NCI-H1694 (cell line): Measurements from ENCODE around the gene ARMC12.

Source experiments
- DNase-seq: peaks from one replicate; lab custom pipeline; 2025; lab: John Stamatoyannopoulos, UW

Gene ARMC12

DNA sequence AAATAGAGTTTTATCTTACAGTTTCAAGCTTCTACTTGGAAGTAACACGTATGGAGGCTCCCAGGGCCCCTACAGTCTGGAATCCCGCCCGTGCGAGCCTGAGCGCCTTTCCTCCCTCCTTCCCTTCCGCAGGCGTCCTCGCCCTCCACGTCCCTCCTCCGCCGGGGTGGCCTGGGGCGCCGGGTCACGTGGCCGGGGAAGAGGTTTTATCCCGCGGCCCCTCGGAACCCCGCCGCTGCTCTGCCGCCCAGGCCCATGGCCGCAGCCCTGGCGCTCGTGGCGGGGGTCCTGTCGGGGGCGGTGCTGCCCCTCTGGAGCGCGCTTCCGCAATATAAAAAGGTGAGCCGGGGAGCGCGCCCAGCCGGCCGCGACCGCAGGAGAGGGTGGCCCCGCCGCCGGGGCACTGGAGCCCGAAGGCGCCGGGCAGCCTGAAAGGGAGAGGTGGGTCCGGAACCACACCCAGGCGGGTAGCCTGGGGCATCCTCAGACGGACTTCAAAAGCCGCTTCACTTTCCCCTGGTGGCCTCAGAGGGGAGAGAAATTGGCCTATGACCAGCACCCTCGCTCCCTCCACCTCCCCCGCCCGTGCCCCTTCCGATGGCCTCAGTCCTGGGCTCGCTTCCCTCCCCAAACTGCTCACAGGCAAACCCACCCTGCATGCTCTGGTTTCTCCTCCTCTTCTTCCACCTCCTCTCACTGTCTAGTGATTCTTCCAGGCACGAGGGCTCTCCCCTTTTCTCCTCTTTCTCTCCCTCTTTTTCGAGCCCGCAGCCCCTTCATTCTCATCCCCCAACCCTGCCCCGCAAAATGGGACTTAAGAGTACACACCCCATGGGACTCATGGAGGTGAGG, 39.8 kb downstream of the ARMC12 start, which contains the start of gene CLPSL2:
TSS of gene CLPSL2 (plus strand) at position 235 of the 852 bp plus-strand sequence. CDS start at position 256, 21 bp downstream.
- DNase-seq, result no peak

DNA sequence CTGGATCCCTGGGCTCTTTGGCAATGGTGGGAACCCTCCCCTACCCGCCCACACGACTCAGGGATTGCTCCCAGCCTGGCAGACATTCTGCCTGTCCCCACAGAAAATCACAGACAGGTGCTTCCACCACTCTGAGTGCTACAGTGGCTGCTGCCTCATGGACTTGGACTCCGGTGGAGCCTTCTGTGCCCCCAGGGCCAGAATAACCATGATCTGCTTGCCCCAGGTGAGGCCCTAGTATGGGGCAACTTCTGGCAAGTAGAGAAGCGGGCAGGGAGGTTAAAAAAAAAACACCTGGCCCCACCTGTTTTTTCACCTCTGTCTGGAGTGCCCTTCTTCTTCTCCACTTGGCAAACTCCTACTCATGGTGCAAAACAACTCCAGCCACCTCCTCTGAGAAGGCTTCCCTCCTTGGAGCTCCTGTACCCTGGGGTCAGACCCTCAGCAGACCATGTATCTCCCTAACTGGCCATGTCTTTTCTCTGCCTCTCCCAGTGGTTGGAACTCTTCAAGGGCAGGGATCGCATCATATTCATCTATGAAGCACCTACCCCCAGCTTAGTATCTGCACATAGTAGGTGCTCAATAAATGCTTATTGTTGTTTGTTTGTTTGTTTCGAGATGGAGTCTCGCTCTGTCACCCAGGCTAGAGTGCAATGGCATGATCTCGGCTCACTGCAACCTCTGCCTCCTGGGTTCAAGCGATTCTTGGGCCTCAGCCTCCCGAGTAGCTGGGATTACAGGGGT, 40.7 kb downstream of the ARMC12 start:
- DNase-seq, result no peak

DNA sequence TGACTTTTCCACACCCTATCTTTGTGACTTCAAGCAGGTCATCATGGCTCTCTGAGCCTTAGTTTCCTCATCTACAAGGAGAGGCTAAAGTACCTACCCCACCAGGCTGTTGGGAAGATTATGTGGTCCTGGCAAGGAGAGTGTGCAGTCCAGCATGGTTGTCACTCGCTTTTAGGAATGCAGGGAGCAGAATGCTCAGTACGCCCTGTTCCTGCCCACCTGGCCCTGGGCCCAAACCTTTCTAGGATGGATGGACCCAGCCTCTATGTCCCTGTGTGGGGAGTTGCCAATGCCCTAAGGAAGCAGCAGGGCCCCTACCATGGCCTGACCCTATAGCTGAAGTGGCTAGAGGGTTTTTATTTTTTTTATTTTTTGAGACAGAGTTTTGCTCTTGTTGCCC, 41.6 kb downstream of the ARMC12 start:
- DNase-seq, result no peak

DNA sequence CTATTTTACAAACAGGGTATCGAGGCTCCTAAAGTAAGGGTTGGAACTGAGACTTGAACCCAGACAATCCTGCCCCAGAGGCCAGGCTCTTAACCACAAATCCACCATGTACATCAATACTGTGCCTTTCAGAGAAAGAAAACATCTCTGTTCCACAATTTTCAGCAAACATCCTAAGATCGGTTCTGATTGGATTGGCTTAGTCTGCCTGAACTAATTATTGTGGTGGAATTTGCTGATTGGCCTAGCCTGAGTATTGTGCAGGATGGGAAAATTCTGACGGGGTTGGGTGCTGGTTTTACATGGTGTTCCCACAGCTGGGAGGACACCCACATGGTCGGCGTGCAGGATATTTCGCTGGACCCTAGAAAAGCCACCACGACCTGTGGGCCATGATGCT, 43.9 kb downstream of the ARMC12 start, which contains the start of gene CLPSL1:
TSS of gene CLPSL1 (plus strand) at position 301 of the 400 bp plus-strand sequence. CDS start at position 393, 92 bp downstream.
- no peak for DNase-seq

DNA sequence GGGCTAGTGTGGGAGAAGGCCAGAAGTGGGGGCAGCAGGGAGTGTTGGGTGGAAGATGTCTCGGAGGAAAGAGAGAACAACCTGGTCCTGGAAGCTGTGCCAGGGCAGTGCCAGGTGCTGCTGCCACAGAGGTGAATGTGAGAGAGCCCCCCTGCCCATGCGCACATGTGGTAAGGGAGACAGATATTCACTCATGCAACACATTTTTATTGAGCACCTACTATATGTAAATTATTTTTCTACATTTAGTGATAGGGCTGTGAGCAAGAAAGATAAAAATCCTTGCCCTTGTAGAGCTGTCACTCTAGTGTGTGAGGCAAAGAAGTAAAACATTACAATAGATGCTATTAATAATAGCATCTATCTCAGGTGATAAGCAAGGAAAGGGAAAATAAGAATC, 44.5 kb downstream of the ARMC12 start:
- DNase-seq, result no peak

DNA sequence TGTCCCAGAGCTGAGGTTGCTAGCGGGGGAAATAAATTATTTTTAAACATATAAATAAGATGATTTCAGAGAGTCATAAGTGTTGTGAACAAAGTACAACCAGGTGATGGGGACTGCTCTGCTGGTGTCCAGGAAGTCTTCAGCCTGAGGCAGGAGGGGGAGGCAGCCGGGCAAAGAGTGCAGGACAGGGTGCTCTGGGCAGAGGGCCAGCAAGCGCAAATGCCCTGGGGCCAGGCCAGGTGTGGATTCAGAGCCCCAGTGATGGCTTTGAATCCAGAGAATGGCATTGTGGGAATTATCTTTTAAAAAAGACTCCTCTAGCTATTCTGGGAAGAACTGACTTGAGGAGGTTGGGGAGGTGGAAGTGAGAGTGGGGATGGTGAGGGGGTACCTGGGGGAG, 45.6 kb downstream of the ARMC12 start:
- DNase-seq, result no peak

DNA sequence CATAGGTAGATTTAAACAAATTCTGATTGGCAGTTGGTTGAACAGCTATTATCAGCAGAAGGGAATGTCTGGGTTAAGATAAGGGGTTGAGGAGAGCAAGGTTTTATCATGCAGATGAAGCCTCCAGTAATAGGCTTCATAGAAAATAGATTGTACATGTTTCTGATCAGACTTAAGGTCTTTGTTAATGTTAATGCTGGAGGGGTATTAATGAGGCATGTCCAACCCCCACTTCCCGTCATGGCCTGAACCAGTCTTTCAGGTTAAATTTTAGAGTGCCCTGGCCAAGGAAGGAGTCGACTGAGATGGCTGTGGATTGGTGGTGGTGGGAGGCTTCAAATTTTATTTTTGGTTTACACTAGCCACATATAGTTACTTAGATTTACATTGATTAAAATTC, 47.4 kb downstream of the ARMC12 start:
- no peak for DNase-seq

DNA sequence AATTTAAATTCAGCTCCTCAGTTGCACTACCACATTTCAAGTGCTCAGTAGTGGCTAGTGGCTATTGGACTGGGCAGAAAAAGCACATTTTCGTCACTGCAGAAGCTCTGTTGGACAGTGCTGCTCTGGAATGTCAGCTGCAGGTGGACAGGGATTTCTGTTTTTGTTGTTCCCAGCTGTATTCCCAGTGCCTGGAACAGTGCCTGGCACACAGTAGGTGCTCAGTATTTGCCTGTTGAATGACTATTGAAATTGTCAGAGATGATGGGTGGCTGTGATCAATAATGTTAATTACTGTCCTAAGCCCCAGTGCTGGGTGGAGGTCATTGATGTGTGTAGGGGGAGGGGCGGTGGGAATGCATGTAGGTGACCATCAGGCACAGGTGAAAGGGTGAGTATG, 49.4 kb downstream of the ARMC12 start:
- no peak for DNase-seq

DNA sequence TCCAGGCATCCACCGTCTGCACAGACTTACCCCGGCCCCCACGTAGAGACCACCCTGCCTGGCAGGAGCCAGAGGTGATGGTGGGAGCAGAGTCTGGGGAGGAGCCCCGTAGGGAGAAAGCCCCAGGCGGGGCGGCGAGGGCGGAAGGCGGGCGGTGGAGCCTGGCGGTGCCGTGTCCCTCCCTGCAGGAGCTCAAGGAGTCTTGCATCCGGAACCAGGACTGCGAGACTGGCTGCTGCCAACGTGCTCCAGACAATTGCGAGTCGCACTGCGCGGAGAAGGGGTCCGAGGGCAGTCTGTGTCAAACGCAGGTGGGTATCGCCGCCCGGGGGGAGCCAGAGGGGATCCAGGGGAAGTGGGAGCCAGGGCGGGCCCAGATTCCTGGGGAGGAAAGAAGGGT, 50.0 kb downstream of the ARMC12 start:
- no peak for DNase-seq

DNA sequence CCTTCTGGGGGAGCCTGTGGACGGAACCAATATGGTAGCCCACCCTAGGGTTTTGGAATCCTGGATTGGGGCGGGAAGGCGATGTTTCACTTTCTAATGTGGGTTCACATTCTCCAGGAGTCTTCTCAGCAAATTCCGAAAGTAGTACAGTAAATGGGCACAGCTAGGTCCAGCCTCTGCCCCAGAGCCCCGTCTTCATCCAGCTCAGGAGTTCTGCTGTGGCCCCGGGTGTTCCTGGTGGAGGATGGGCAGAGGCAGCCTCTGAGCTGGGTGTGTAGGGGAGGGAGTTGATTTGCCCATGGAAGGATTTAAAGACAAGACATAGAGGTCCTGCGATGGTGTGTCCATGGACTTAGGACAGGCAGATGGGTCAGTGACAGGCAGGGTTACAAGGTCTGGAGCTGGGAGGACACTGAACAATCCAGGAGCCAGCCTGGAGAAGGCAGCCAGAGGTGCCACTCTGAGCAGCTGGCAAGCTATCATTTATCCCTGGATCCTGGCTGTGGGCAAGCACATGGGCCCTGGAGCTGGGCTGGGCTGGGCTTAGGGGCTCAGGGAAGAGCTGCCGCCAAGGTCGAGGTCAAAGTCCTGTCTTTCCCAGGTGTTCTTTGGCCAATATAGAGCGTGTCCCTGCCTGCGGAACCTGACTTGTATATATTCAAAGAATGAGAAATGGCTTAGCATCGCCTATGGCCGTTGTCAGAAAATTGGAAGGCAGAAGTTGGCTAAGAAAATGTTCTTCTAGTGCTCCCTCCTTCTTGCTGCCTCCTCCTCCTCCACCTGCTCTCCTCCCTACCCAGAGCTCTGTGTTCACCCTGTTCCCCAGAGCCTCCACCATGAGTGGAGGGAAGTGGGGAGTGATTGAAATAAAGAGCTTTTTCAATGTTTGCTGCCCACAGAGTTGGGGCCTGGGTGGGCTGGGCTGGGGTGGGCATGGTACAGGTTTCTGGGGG, 50.7 kb downstream of the ARMC12 start:
- no peak for DNase-seq

DNA sequence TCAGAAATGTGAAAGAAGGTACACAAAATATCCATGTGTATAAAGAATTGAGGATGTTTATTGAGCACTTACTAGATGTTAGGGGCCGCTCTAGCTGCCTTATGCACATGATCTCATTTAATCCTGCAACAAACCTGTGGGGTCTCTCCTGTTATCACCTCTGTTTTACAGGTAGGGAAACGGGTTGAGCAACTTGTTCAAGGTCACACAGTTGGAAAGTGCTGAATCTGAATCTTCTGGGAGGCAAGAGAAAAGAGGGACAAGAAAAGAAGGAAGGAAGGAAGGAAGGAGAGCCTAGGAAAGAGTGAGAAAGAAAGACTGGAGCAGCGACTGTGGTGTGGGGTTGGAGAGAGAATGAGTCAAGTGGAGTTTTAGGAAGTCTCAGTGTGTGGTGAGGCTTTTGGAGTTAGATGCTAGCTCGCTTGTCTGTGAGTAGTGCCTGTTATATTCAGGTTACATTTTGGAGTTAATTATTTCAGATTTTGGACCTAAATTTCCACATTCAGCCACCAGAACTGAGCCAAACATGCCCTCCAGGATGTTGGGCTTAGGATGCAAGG, 51.7 kb downstream of the ARMC12 start:
- no peak for DNase-seq

DNA sequence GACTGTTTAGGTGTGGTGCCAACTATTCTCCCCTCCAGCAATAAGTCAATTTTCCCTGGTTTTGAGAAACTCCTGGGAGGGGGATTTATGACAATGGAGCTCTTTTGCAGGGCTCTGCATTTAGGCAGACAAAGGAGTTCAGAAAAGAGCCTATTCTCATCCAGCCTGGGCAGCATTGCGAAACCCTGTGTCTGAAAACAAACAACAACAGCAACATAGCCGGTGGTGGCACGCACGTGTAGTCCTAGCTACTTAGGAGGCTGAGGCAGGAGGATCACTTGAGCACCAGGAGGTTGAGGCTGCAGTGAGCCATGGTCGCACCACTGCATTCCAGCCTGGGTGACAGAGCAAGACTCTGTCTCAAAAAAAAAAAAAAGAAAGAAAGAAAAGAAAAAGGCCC, 53.9 kb downstream of the ARMC12 start:
- DNase-seq, result no peak

DNA sequence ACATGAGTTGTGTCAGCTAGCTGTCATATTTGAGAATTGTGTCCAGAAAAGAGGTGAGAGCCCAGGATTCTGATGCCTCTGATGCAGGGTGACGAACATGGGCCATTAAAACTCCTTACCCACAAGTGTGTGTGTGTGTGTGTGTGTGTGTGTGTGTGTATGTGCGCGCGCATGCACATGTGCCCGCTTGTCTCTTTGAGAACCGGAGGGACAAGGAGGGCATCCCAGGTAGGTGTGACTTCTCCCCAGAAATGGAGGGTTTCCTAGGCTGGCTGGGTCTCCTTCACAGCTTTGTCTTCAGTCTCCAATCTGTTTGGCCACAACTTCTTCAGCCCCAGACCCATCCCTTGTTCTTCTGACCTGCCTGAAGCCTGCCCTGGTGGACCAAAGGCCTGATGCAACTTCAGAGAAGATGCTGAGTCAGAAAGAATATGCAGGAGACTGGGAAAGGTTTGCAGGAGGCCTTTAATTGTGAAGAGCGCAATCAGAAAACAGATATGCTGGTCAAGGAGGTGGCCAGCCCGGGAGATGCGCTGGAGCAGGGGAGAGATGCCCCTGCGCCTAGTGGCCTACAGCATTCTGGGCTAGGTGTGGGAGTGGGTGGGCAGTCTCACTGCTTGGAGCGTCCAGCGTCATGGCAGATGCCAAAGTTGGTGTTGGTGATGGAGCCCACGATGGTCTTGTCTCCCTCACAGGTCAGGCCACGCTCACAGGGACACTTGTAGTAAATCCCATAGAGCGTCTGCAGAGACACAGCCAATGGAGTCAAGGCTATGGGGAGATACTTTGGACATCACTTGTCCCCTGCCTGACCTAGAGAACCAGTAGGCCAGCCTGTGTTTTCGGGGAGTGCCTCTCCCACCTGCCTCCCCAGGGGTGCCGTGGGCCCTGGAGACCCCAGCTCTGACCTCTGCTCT, 58.0 kb downstream of the ARMC12 start:
- no peak for DNase-seq

DNA sequence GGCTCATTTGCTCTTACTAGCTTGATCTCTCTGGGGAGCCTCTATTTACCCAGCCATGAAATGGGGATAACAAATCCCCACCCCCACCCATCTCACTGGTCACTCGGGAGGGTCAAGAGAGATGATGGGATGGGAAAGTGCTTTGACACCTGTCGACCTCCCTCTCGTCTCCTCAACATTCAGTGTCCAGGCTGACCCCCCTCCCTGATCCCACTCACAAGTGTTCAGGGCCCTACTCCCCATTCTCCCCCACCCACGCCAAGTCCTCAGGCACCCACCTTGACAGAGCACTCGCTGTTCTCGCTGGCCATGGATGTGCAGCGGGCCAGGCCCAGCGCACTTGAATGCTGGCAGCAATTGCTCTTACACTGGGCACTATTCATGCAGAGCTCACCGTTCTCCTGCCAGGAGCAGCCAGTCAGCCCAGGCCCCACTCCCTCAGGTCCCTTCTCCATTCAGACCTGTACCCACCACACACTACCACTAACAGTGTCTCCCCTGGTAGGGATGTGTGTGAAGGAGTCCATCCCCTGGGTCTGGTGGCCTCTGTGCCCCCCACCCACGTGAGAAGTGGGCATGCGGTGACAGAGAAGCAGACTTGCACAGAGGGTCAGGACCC, 58.7 kb downstream of the ARMC12 start:
- no peak for DNase-seq

DNA sequence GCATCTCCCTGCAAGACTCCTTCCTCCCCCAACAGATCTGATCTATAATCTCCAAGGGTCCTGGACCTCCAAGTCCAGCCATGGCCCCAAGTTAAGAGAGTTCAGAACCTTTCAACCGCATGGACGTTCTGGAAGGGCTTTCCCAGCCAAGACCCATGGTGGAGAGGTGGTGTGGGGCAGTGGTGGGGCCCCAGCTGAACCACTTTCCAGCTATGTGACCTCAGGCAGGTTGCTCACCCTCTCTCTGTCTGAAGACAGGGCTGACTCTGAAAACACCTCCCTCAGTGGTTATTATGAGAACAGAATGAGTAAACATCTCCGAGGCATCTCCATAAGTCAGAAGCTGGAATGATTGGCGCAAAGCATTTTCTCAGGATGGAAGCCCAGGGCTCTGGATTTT, 59.4 kb downstream of the ARMC12 start:
- no peak for DNase-seq

DNA sequence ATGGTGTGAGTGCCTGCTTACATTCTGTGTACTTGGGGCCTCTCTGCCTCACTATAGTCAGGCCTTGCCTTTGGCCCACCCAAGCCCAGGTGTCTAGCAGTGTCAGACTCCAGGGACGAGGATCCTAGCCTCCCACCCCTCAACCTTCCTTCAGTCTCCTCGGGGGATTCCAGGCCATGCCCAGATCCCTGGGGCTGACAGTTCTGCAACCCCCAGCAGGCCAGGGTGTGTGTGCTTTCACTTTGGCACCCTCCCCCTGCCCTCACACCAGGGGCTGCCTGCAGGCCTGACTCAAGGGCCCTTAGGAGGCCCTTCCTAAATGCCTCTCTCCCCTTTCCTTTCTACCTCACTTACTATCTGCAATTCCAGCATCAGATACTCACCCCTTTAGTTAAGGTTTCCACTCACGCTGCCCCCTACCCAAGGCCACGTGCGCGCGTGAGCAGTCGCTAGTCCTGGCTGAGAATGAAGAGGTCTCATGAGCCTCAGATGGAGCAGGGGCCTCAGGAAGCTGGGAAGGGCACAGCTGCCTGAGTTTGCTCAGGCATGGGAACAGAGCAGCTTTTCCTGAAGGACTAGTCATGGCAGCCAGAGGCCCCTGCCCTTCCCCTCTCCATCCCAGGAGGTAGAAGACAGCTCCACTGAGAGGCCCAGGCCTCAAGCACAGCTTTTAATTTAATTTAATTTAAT, 61.1 kb downstream of the ARMC12 start:
- no peak for DNase-seq
